Activated B cell treated with CpG ODN at 0.5 μM for 24 hours (primary cell): ENCODE measurements around the gene ZMYND10. TPM values are rescaled to one million over a fixed set of nuclear protein-coding genes. Genes with fewer than 3 reads are reported as not detected.

Experiments
- ATAC-seq: fragments of 200-7000 bp; cut with Tn5 transposase; one replicate; pipeline ENCODE4 v1.10.0; 2021; ENCODE audit warnings: low read depth, mild to moderate bottlenecking, moderate library complexity
- CTCF ChIA-PET: fragments of 350-600 bp; sonication (Branson Sonifier 250); formaldehyde crosslinking; loops from one replicate; lab custom pipeline; 2021; ENCODE audit warnings: antibody characterized with exemption; lab: Charles Lee
- POLR2A ChIA-PET: fragments of 350-600 bp; sonication (Branson Sonifier 250); formaldehyde crosslinking; loops from one replicate; lab custom pipeline; 2021; ENCODE audit warnings: antibody characterized with exemption; lab: Charles Lee
- DNase-seq: peaks from one replicate; pipeline ENCODE4 v3.0.0; 2022
- H3K27ac Mint-ChIP-seq: one replicate; pipeline ENCODE4 v1.8.0; 2020; ENCODE audit warnings: mixed read lengths
- H3K27me3 Mint-ChIP-seq: one replicate; pipeline ENCODE4 v1.8.0; 2021; ENCODE audit warnings: mixed read lengths
- H3K36me3 Mint-ChIP-seq: one replicate; pipeline ENCODE4 v1.8.0; 2021; ENCODE audit warnings: low read depth, mixed read lengths
- H3K4me1 Mint-ChIP-seq: one replicate; pipeline ENCODE4 v1.8.0; 2021; ENCODE audit warnings: mixed read lengths
- H3K4me3 Mint-ChIP-seq: one replicate; pipeline ENCODE4 v1.8.0; 2020; ENCODE audit warnings: mild to moderate bottlenecking, mixed read lengths
- H3K9me3 Mint-ChIP-seq: one replicate; pipeline ENCODE4 v1.8.0; 2020; ENCODE audit warnings: mixed read lengths
- intact Hi-C: fragments of 100-400 bp; cut with micrococcal nuclease; formaldehyde crosslinking; loops from one replicate; pipeline ENCODE4 v1.15.1; 2024
- total RNA-seq: library from RNA; stranded (reverse); gene quantifications from 2 replicates; pipeline ENCODE4 v1.2.3, GENCODE V29; 2022
- TF ChIP-seq, protein P1 (sequence below): fragments of 200-600 bp; IDR thresholded peaks from one replicate; pipeline ENCODE4 v1.8.0; 2022; ENCODE audit warnings: antibody characterized with exemption, mild to moderate bottlenecking

ZMYND10 gene
- total RNA-seq, 1 donor from 2014 or later, result 0.64 TPM

DNA sequence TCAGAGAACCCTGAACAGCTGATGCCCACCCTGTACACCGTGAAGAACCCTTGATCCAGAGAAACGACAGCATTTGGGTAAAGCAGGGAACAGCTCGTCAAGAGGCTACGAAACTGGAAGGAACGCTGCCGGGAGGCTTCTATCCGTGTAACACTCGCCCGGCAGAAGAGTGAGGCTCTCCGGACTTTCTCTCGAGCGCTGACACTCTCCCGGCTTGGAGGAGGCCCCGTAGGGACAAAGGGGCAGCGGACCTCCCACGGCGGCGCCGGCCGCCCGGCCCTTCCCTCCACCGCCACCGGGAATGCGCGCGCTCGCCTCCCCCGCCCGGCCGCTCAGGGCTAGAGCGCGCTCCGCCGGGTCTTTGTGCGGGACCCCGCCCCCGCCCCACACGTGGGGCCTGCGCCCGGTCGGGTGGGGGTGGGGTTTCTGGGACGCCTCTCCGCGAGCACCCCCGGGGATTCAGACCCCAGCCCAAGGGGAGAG is 24.6 kb downstream of the ZMYND10 start:
- intact Hi-C loops, result loop anchor here (1.0 to 5.0 kb wide), 7 partner anchors 16 to 1604 kb away; partner anchors contain the start of genes HYAL3, IFRD2, IP6K2 and NAA80
- Mint-ChIP-seq H3K36me3 (peaks cover 15% of the 10 kb centered on the region), H3K27me3 (no peaks in the 10 kb centered on the region), H3K4me1 (peaks cover 43% of the 10 kb centered on the region), H3K27ac (peak overlapping the region; percentile 77), H3K4me3 (peak overlapping the region; percentile 88), H3K9me3 (no peaks in the 10 kb centered on the region)
- POLR2A ChIA-PET, result interaction anchor here (0.6 to 9.7 kb wide), 11 partner anchors 10 to 1224 kb away, joined by 3 to 167 read pairs (median 4); partner anchors contain the start of genes CYB561D2, GNAI2, HYAL3 and IFRD2
- DNase-seq (no peak), ATAC-seq (peak; percentile 62)
- TF ChIP-seq, protein P1, sequence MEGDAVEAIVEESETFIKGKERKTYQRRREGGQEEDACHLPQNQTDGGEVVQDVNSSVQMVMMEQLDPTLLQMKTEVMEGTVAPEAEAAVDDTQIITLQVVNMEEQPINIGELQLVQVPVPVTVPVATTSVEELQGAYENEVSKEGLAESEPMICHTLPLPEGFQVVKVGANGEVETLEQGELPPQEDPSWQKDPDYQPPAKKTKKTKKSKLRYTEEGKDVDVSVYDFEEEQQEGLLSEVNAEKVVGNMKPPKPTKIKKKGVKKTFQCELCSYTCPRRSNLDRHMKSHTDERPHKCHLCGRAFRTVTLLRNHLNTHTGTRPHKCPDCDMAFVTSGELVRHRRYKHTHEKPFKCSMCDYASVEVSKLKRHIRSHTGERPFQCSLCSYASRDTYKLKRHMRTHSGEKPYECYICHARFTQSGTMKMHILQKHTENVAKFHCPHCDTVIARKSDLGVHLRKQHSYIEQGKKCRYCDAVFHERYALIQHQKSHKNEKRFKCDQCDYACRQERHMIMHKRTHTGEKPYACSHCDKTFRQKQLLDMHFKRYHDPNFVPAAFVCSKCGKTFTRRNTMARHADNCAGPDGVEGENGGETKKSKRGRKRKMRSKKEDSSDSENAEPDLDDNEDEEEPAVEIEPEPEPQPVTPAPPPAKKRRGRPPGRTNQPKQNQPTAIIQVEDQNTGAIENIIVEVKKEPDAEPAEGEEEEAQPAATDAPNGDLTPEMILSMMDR, result no peak
- CTCF ChIA-PET, result interaction anchor here (0.6 to 2.5 kb wide), 7 partner anchors 17 to 1731 kb away, joined by 3 to 9 read pairs (median 3); partner anchors contain the start of genes GNAI2, HYAL3, NAA80 and RASSF1

DNA sequence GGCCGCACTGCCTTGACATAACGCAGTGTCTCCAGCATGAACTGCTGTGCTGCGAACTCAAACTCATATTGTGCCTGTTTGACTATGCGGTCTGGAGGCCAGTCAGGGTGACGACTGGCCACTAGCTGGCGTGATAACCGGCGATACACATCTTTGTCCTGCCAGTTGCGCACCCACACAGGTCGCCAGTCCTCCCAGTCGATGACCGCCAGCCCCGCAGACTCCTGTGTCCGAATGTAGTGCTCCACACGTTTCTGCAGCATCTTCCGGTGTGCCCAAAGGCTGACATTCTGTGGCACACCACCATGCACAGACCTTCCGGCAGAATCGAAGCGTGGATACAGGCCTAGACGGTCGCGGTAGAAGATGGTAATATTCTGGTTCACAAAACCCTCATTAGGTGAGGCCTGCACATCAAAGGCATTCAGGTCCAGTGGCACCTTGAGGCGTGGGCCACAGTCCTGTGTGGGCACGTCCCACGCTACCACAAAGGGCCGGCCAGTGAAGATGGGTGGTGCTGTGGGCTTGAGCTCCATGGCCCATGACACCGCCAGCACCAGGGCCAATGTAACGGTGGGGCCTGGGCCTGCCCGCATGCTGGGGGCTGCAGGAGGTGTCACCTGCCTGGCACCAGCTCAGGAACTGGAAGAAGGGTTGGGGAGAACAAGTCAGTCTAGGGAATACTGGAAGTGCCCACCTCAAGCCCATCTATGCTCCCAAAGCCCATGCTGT is 25.5 kb downstream of the ZMYND10 start:
- DNase-seq (no peak), ATAC-seq (no peak)
- TF ChIP-seq, protein P1, result no peak
- no peaks in the 10 kb centered on the region for H3K27me3 Mint-ChIP-seq
- intact Hi-C loops, result loop anchor here (2.0 to 5.0 kb wide), 2 partner anchors 17 to 1603 kb away; partner anchors contain the start of gene IP6K2
- CTCF ChIA-PET, result interaction anchor here (0.5 kb wide), 1 partner anchor 211 kb away, joined by 3 read pairs; no protein-coding TSS in a partner anchor
- peaks cover 43% of the 10 kb centered on the region for H3K4me1 Mint-ChIP-seq
- H3K4me3 Mint-ChIP-seq, result peak overlapping the region; percentile 88
- no peak overlapping the region for H3K27ac Mint-ChIP-seq
- POLR2A ChIA-PET, result interaction anchor here (1.9 to 9.7 kb wide), 3 partner anchors 18 to 31 kb away, joined by 10 to 167 read pairs (median 20); partner anchors contain the start of genes CYB561D2, HYAL3, NAA80 and NPRL2
- H3K36me3 Mint-ChIP-seq, result peaks cover 10% of the 10 kb centered on the region
- no peaks in the 10 kb centered on the region for H3K9me3 Mint-ChIP-seq

DNA sequence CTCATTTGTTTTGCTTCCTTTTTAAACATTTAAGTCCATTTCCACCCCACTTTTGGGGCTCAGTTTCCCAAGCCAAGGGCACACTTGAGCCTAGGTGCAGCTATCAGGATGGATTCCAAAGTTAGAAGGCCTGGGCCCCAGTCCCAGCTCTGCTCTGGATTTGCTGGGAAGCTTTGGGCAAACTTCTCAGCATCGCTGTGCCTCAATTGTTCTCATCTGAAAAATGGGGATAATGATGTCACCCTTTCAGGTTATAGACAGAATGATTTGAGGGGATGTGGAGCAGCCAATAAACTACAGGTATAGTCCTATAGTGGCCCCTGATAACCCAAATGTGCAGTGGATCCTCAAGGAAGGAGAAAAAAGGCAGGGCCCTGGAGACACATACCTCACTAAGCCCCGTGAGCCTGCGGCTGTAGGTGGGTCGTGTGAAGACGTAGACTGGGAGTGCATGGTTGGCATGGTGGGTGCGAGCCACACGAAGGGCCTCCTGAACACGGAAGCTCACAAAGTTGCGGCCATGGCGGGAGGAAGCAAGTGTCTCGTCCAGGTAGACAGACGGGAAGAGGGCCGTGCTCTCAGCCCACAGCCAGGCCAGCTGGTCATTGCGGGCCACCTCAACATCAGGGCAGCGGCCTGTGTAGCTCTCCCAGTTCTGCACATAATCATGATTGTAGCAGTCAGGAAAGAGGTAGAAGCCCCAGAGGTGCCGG is 26.2 kb downstream of the ZMYND10 start:
- peaks cover 3% of the 10 kb centered on the region for H3K36me3 Mint-ChIP-seq
- CTCF ChIA-PET, result interaction anchor here (1.6 kb wide), 1 partner anchor 20 kb away, joined by 3 read pairs; the partner anchor contains the start of genes HYAL3 and NAA80
- ATAC-seq, result no peak
- H3K4me1 Mint-ChIP-seq, result peaks cover 39% of the 10 kb centered on the region
- intact Hi-C loops, result no loop called here
- no peak for DNase-seq
- no peaks in the 10 kb centered on the region for H3K9me3 Mint-ChIP-seq
- TF ChIP-seq, protein P1, result no peak
- POLR2A ChIA-PET, result interaction anchor here (0.9 to 9.7 kb wide), 3 partner anchors 19 to 27 kb away, joined by 4 to 167 read pairs (median 4); partner anchors contain the start of genes HYAL3, IFRD2, NAA80 and RASSF1
- H3K4me3 Mint-ChIP-seq, result peak overlapping the region; percentile 15
- H3K27ac Mint-ChIP-seq, result no peak overlapping the region
- no peaks in the 10 kb centered on the region for H3K27me3 Mint-ChIP-seq

DNA sequence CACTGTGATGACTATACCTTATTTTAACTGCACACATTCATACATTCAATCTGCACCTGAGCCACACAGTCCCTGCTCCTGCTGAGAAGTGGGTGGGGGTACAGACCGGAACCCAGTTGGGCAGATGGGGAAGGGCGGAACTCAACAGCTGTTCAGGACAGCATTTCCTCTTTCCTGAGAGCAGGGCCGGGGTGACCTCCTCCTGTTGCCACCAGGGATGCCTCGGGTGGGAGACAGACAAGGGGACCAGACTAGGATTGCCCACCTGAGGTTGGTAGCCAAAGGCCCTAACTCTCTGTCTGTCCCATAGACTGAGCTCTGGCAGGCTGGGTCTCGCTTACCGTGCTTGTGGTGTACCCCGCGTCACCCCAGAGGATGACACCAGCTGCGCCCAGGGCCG is 26.9 kb downstream of the ZMYND10 start:
- POLR2A ChIA-PET, result interaction anchor here (0.9 to 1.3 kb wide), 2 partner anchors 19 to 27 kb away, joined by 4 read pairs; partner anchors contain the start of genes HYAL3, IFRD2 and NAA80
- Mint-ChIP-seq H3K4me3 (no peak overlapping the region), H3K27ac (no peak overlapping the region), H3K27me3 (no peaks in the 10 kb centered on the region), H3K4me1 (peaks cover 39% of the 10 kb centered on the region), H3K9me3 (no peaks in the 10 kb centered on the region), H3K36me3 (peaks cover 3% of the 10 kb centered on the region)
- intact Hi-C loops, result no loop called here
- TF ChIP-seq, protein P1, result no peak
- no peak for ATAC-seq
- CTCF ChIA-PET, result interaction anchor here (1.6 kb wide), 1 partner anchor 20 kb away, joined by 3 read pairs; the partner anchor contains the start of genes HYAL3 and NAA80
- no peak for DNase-seq
